H9 (cell line): ENCODE results near the gene ABCD3. TPM values are rescaled to one million over a fixed set of nuclear protein-coding genes. Genes with fewer than 3 reads are reported as not detected.

Source experiments
- DNase-seq: peaks from one replicate; pipeline ENCODE4 v3.0.0-alpha.2; 2017
- H2AFZ ChIP-seq: one replicate; pipeline ENCODE4 v1.6.1; 2013; ENCODE audit warnings: mild to moderate bottlenecking, low read length, control low read depth, moderate library complexity
- H2AK5ac ChIP-seq: 2 replicates; pipeline ENCODE4 v1.6.1; 2013; ENCODE audit warnings: low read length, control low read depth, mixed read lengths; ENCODE audit not compliant: insufficient read length
- H2BK120ac ChIP-seq: one replicate; pipeline ENCODE4 v1.6.1; 2013; ENCODE audit warnings: low read depth, mild to moderate bottlenecking, low read length, control low read depth, inconsistent platforms; ENCODE audit not compliant: poor library complexity, severe bottlenecking
- H2BK12ac ChIP-seq: 2 replicates; pipeline ENCODE4 v1.6.1; 2013; ENCODE audit warnings: low read length, control low read depth, mixed read lengths, low read depth; ENCODE audit not compliant: insufficient read length
- H2BK15ac ChIP-seq: 2 replicates; pipeline ENCODE4 v1.6.1; 2013; ENCODE audit warnings: low read depth, low read length, control low read depth
- H2BK20ac ChIP-seq: one replicate; pipeline ENCODE4 v1.6.1; 2013; ENCODE audit warnings: low read depth, mild to moderate bottlenecking, low read length, control low read depth, inconsistent platforms; ENCODE audit not compliant: poor library complexity, severe bottlenecking
- H2BK5ac ChIP-seq: 2 replicates; pipeline ENCODE4 v1.6.1; 2013; ENCODE audit warnings: low read length, control low read depth, mixed read lengths; ENCODE audit not compliant: insufficient read length
- H3K14ac ChIP-seq: 2 replicates; pipeline ENCODE4 v1.6.1; 2013; ENCODE audit warnings: low read length, control low read depth; ENCODE audit not compliant: insufficient read depth
- H3K18ac ChIP-seq: 2 replicates; pipeline ENCODE4 v1.6.1; 2013; ENCODE audit warnings: low read depth, mild to moderate bottlenecking, mixed read lengths, low read length, control low read depth; ENCODE audit not compliant: insufficient read length
- H3K23ac ChIP-seq: 2 replicates; pipeline ENCODE4 v1.6.1; 2013; ENCODE audit warnings: low read length, control low read depth, mixed read lengths, low read depth; ENCODE audit not compliant: insufficient read length
- H3K23me2 ChIP-seq: 2 replicates; pipeline ENCODE4 v1.6.1; 2013; ENCODE audit warnings: low read depth, mild to moderate bottlenecking, mixed read lengths, low read length, control low read depth; ENCODE audit not compliant: insufficient read length, poor library complexity, severe bottlenecking
- H3K27ac ChIP-seq: 2 replicates; pipeline ENCODE4 v1.5.1; 2013; ENCODE audit warnings: low read length, control low read depth, mixed read lengths, low read depth; ENCODE audit not compliant: insufficient read length
- H3K27me3 ChIP-seq: 2 replicates; pipeline ENCODE4 v1.6.1; 2013; ENCODE audit warnings: low read length, control low read depth, inconsistent platforms; ENCODE audit not compliant: insufficient read depth
- H3K4ac ChIP-seq: 2 replicates; pipeline ENCODE4 v1.6.1; 2013; ENCODE audit warnings: low read depth, mild to moderate bottlenecking, control low read depth, inconsistent platforms, low read length, moderate library complexity
- H3K4me1 ChIP-seq: 2 replicates; pipeline ENCODE4 v1.6.1; 2013; ENCODE audit warnings: low read length, control low read depth, inconsistent platforms; ENCODE audit not compliant: insufficient read depth
- H3K4me2 ChIP-seq: 2 replicates; pipeline ENCODE4 v1.6.1; 2013; ENCODE audit warnings: low read length, control low read depth, mixed read lengths; ENCODE audit not compliant: insufficient read length, insufficient read depth
- H3K56ac ChIP-seq: 2 replicates; pipeline ENCODE4 v1.6.1; 2013; ENCODE audit warnings: low read depth, mild to moderate bottlenecking, mixed read lengths, low read length, control low read depth; ENCODE audit not compliant: insufficient read length
- H3K79me1 ChIP-seq: 2 replicates; pipeline ENCODE4 v1.6.1; 2013; ENCODE audit warnings: low read depth, mild to moderate bottlenecking, moderate library complexity, low read length, control low read depth, inconsistent platforms; ENCODE audit not compliant: insufficient read depth, poor library complexity, severe bottlenecking
- H3K79me2 ChIP-seq: 2 replicates; pipeline ENCODE4 v1.6.1; 2013; ENCODE audit warnings: low read length, control low read depth, inconsistent platforms; ENCODE audit not compliant: insufficient read depth
- H3K9ac ChIP-seq: 2 replicates; pipeline ENCODE4 v1.6.1; 2013; ENCODE audit warnings: low read length, control low read depth, mixed read lengths; ENCODE audit not compliant: insufficient read length; ENCODE audit errors: extremely low read depth
- H3K9me3 ChIP-seq: one replicate; pipeline ENCODE4 v1.6.1; 2013; ENCODE audit warnings: low read depth, low read length, inconsistent platforms; ENCODE audit not compliant: control insufficient read depth
- H3T11ph ChIP-seq: one replicate; pipeline ENCODE4 v1.6.1; 2013; ENCODE audit warnings: mild to moderate bottlenecking, low read length, control low read depth, inconsistent platforms
- H4K20me1 ChIP-seq: one replicate; pipeline ENCODE4 v1.6.1; 2013; ENCODE audit not compliant: control insufficient read depth, insufficient read length, insufficient read depth
- H4K5ac ChIP-seq: 2 replicates; pipeline ENCODE4 v1.6.1; 2013; ENCODE audit warnings: low read depth, mild to moderate bottlenecking, mixed read lengths, low read length, control low read depth; ENCODE audit not compliant: insufficient read length
- H4K8ac ChIP-seq: replicated peaks from 2 replicates; pipeline ENCODE4 v1.6.1; 2013; ENCODE audit warnings: low read length, control low read depth, mixed read lengths, low read depth; ENCODE audit not compliant: insufficient read length
- H4K91ac ChIP-seq: 2 replicates; pipeline ENCODE4 v1.6.1; 2013; ENCODE audit warnings: low read depth, mild to moderate bottlenecking, moderate library complexity, mixed read lengths, low read length, control low read depth; ENCODE audit not compliant: insufficient read length
- H3K27ac Mint-ChIP-seq, 3 experiments: 2 replicates in 2 of 3; 3 replicates in 1 of 3; pipeline ENCODE4 v1.8.0; 2020 to 2021; ENCODE audit warnings: mixed read lengths in 3 of 3, mild to moderate bottlenecking in 1 of 3, moderate library complexity in 1 of 3
- H3K27me3 Mint-ChIP-seq: 2 replicates; pipeline ENCODE4 v1.8.0; 2021; ENCODE audit warnings: low read depth, mild to moderate bottlenecking, moderate library complexity, mixed read lengths
- H3K36me3 Mint-ChIP-seq, 3 experiments: 2 replicates in 2 of 3; 3 replicates in 1 of 3; pipeline ENCODE4 v1.8.0; 2020 to 2021; ENCODE audit warnings: low read depth in 3 of 3, mixed read lengths in 3 of 3; ENCODE audit not compliant: insufficient read depth in 1 of 3
- H3K4me1 Mint-ChIP-seq, 2 experiments: 2 replicates each; pipeline ENCODE4 v1.8.0; 2020; ENCODE audit warnings: mixed read lengths in 2 of 2
- H3K4me3 Mint-ChIP-seq, 2 experiments: 2 replicates in 1 of 2; 3 replicates in 1 of 2; pipeline ENCODE4 v1.8.0; 2020 to 2021; ENCODE audit warnings: mild to moderate bottlenecking in 2 of 2, mixed read lengths in 2 of 2, moderate library complexity in 1 of 2
- H3K9me3 Mint-ChIP-seq, 2 experiments: 2 replicates in 1 of 2; 3 replicates in 1 of 2; pipeline ENCODE4 v1.8.0; 2020; ENCODE audit warnings: mild to moderate bottlenecking in 2 of 2, mixed read lengths in 2 of 2, moderate library complexity in 1 of 2
- CTCF ChIP-seq: fragments of 200-600 bp; sonication (generic); conservative IDR thresholded peaks from 3 replicates; pipeline ENCODE4 v1.8.0; 2021; ENCODE audit warnings: antibody characterized with exemption, mild to moderate bottlenecking
- WGBS: extraction: QIAGEN DNeasy Blood & Tissue Kit; methylation state at CpG from one replicate; pipeline ENCODE4 v1.1.7; 2013; ENCODE audit warnings: missing lambda C conversion rate, low lambda C conversion rate, mixed read lengths; ENCODE audit not compliant: insufficient read length; ENCODE audit errors: extremely low coverage; 5-methylcytosine and 5-hydroxymethylcytosine counted together
- total RNA-seq: library from RNA; stranded (reverse); gene quantifications from 2 replicates; pipeline ENCODE4 v1.2.1, GENCODE V29; 2021

ABCD3 gene
- total RNA-seq, 1 experiment from 2014 or later: 32.0 TPM

GRCh38 chr1:94532077-94532476 lies 113.9 kb downstream of the ABCD3 start:
- H3K27ac ChIP-seq: no peak overlapping the region
- H2BK120ac ChIP-seq: no peak overlapping the region
- DNase-seq: no peak
- peak; percentile 32; the same call in 1 of the 3 replicates for TF ChIP-seq CTCF
- no CpG with 5 or more reads among the region's 3 CpGs for WGBS
- no peak overlapping the region for H3K9ac ChIP-seq
- H3K36me3 Mint-ChIP-seq: peaks cover 15 to 71% (median 42%) of the 10 kb centered on the region in 3 experiments; a peak in 5 of 7 replicates
- no peak overlapping the region for H4K91ac ChIP-seq
- H3K27me3 ChIP-seq: no peaks in the 10 kb centered on the region
- no peaks in the 10 kb centered on the region for H3K23me2 ChIP-seq
- H2BK15ac ChIP-seq: no peak overlapping the region
- no peak overlapping the region for H3K4me3 Mint-ChIP-seq
- H3K79me1 ChIP-seq: no peaks in the 10 kb centered on the region
- H2AK5ac ChIP-seq: no peak overlapping the region
- 0 out of 7 replicates have a peak overlapping the region, but pooled peaks of 1 of the 3 experiments have one; percentile 45 for H3K27ac Mint-ChIP-seq
- no peak overlapping the region for H3K56ac ChIP-seq
- peaks cover 2% of the 10 kb centered on the region; the same call in 1 of the 2 replicates for H3K4me1 ChIP-seq
- H3K9me3 ChIP-seq: no peaks in the 10 kb centered on the region
- no peak overlapping the region for H3K18ac ChIP-seq
- no peaks in the 10 kb centered on the region for H3K79me2 ChIP-seq
- H2BK20ac ChIP-seq: no peak overlapping the region
- H4K5ac ChIP-seq: no peak overlapping the region
- H3K4me1 Mint-ChIP-seq: peaks cover 18% of the 10 kb centered on the region in 2 experiments
- H4K8ac ChIP-seq: no peak overlapping the region
- H2AFZ ChIP-seq: no peak overlapping the region
- H3K27me3 Mint-ChIP-seq: no peaks in the 10 kb centered on the region
- H3K4ac ChIP-seq: no peak overlapping the region
- H2BK12ac ChIP-seq: no peak overlapping the region
- no peak overlapping the region for H3K14ac ChIP-seq
- no peak overlapping the region for H3K23ac ChIP-seq
- H3K9me3 Mint-ChIP-seq: no peaks in the 10 kb centered on the region
- no peaks in the 10 kb centered on the region for H4K20me1 ChIP-seq
- H3T11ph ChIP-seq: no peak overlapping the region
- H3K4me2 ChIP-seq: no peak overlapping the region
- H2BK5ac ChIP-seq: no peak overlapping the region
